Heart left ventricle (tissue), 13 donors: ENCODE measurements around the gene SIGLEC1.

Experiments
- CTCF ChIP-seq, 12 donors: fragments of 200-600 bp; sonication (generic) in 4 of 12; IDR thresholded peaks; one replicate each; pipeline versions ENCODE4 v1.5.0 to v1.8.0; 2018 to 2022; ENCODE audit warnings: antibody characterized with exemption in 12 of 12, mild to moderate bottlenecking in 5 of 12
- POLR2A ChIP-seq, 2 donors: fragments of 450-650 bp; IDR thresholded peaks; one replicate each; pipeline ENCODE4 v1.6.1; 2017; ENCODE audit warnings: antibody characterized with exemption in 2 of 2, mild to moderate bottlenecking in 2 of 2, moderate library complexity in 2 of 2
- donor health status: ischemic (EF 13 %, LVEDD 7.1; RV severe dilation, severe dysfunction).
- donor health status: DM: no; HTN: yes; CAD: no.
- donor health status: DM: no; HTN: no; CAD: no.
- donor health status: ischemic (EF 25% LVEDD 6.9; RV normal size, moderate dysfunction).
- donor health status: ischemic (EF 25% LVEDD 5.7; RV mildly dilated, moderate dysfunction).
- donor health status: ischemic (EF 35%, LVEDD 5.7; RV mildly dilated, moderate dysfunction).
- donor health status: nonischemic (EF 11% LVEDD 7.7; RV severe dilation, severe dysfunction).
- donor health status: DM: yes; HTN: yes; CAD: no.
- donor health status: PGD.
- donor health status: ischemic (EF 29% LVEDD 5.4; RV normal size, mild dysfunction).
- donor health status: nonischemic (EF 23%, LVEDD 6.1; RV moderate dilation, normal function).

DNA sequence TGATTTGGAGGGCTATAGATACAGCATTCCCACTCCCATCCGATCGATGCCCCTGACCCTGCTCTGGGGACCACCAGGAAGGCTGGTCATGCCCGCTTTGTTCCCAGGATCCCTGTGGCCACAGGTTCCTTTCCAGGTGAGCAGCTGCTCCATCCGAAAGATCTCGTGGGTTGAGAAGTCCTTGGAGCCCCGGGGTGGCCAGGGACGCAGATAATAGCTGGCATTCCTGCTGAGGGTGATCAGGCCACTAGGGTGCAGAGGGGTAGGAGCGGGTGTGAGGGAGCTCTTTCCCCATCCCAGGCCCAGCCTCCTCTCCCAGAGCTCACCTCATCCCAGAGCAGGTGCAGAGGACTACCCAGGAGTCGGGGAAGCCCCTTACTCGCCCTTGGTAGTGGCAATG lies 38.0 kb downstream of the SIGLEC1 start:
- no peak for TF ChIP-seq POLR2A (IDR thresholded peaks at IDR 0.05)
- TF ChIP-seq CTCF (IDR thresholded peaks at IDR 0.05): no peak
